Eye (tissue), 1 donor: Measurements from ENCODE around the gene BARHL2.

ENCODE experiments used
- DNase-seq: peaks from one replicate; pipeline ENCODE4 v3.0.0-alpha.2; 2015

Gene BARHL2

GRCh38 chr1:90716552-90717355 is at the start of gene BARHL2:
TSS of gene BARHL2 (minus strand) at chr1:90717302. CDS start at chr1:90717195, 107 bp downstream.
- DNase-seq = peak; percentile 61

- no peak for DNase-seq
Observed at GRCh38 chr1:90763930-90764329, 46.8 kb upstream of the BARHL2 start.

GRCh38 chr1:90763506-90763905 is 46.4 kb upstream of the BARHL2 start:
- no peak for DNase-seq

- peak; percentile 43 for DNase-seq
Observed at GRCh38 chr1:90761781-90762589, 44.9 kb upstream of the BARHL2 start.

GRCh38 chr1:90761156-90761555 is 44.1 kb upstream of the BARHL2 start:
- no peak for DNase-seq

GRCh38 chr1:90753556-90753955 is 36.5 kb upstream of the BARHL2 start:
- no peak for DNase-seq

- DNase-seq = no peak
Observed at GRCh38 chr1:90748668-90749067, 31.6 kb upstream of the BARHL2 start.

GRCh38 chr1:90746857-90747256 is 29.8 kb upstream of the BARHL2 start:
- DNase-seq = no peak

- no peak for DNase-seq
Observed at GRCh38 chr1:90745972-90746371, 28.9 kb upstream of the BARHL2 start.

GRCh38 chr1:90732136-90732535 is 15.0 kb upstream of the BARHL2 start:
- DNase-seq = peak; percentile 66

- peak; percentile 68 for DNase-seq
Observed at GRCh38 chr1:90731382-90732050, 14.4 kb upstream of the BARHL2 start.

GRCh38 chr1:90730243-90731022 is 13.3 kb upstream of the BARHL2 start:
- peak; percentile 84 for DNase-seq

- peak; percentile 87 for DNase-seq
Observed at GRCh38 chr1:90729504-90730242, 12.6 kb upstream of the BARHL2 start.

- DNase-seq = peak; percentile 91
Observed at GRCh38 chr1:90728502-90729287, 11.6 kb upstream of the BARHL2 start.

- DNase-seq = no peak
Observed at GRCh38 chr1:90727917-90728501, 10.9 kb upstream of the BARHL2 start.

- DNase-seq = no peak
Observed at GRCh38 chr1:90726986-90727480, 9.9 kb upstream of the BARHL2 start.

GRCh38 chr1:90726425-90726985 is 9.4 kb upstream of the BARHL2 start:
- no peak for DNase-seq

- peak; percentile 90 for DNase-seq
Observed at GRCh38 chr1:90725657-90726424, 8.7 kb upstream of the BARHL2 start.
